ENCODE measurements around the gene NCCRP1.
"Not testable (repeated sequence)": the region's sequence is repeated elsewhere in the genome, so short reads cannot be mapped to it uniquely, and the experiment has no call there.

The NCCRP1 gene

GRCh38 chr19:39207293-39207836, 10.6 kb downstream of the NCCRP1 start:
- no peak for DNase-seq (ENCODE audit: low read depth, low spot score)

- no peak for DNase-seq (ENCODE audit: low read depth, low spot score)
Measured at GRCh38 chr19:39208175-39208795, 11.5 kb downstream of the NCCRP1 start.

GRCh38 chr19:39209196-39209595, 12.4 kb downstream of the NCCRP1 start:
- DNase-seq (ENCODE audit: low read depth, low spot score), result no peak

GRCh38 chr19:39211731-39212374, 15.1 kb downstream of the NCCRP1 start:
- DNase-seq (ENCODE audit: low read depth, low spot score), result no peak

GRCh38 chr19:39212375-39212742, 15.6 kb downstream of the NCCRP1 start:
- no peak for DNase-seq (ENCODE audit: low read depth, low spot score)

GRCh38 chr19:39215323-39215722, 18.6 kb downstream of the NCCRP1 start:
- DNase-seq (ENCODE audit: low read depth, low spot score), result not testable (repeated sequence)

GRCh38 chr19:39217094-39217493, 20.3 kb downstream of the NCCRP1 start:
- DNase-seq (ENCODE audit: low read depth, low spot score), result no peak

- DNase-seq (ENCODE audit: low read depth, low spot score), result no peak
Measured at GRCh38 chr19:39218230-39219007, 21.7 kb downstream of the NCCRP1 start.

- DNase-seq (ENCODE audit: low read depth, low spot score), result not testable (repeated sequence)
Measured at GRCh38 chr19:39219108-39219507, 22.3 kb downstream of the NCCRP1 start.

- DNase-seq (ENCODE audit: low read depth, low spot score), result no peak
Measured at GRCh38 chr19:39223703-39224279, 27.0 kb downstream of the NCCRP1 start.

- no peak for DNase-seq (ENCODE audit: low read depth, low spot score)
Measured at GRCh38 chr19:39224910-39225309, 28.1 kb downstream of the NCCRP1 start.

- DNase-seq (ENCODE audit: low read depth, low spot score), result no peak
Measured at GRCh38 chr19:39230096-39230764, 33.5 kb downstream of the NCCRP1 start.

GRCh38 chr19:39232708-39233107, 35.9 kb downstream of the NCCRP1 start:
- no peak for DNase-seq (ENCODE audit: low read depth, low spot score)

- no peak for DNase-seq (ENCODE audit: low read depth, low spot score)
Measured at GRCh38 chr19:39236527-39236926, 39.8 kb downstream of the NCCRP1 start.

GRCh38 chr19:39237200-39238184, 40.7 kb downstream of the NCCRP1 start:
- no peak for DNase-seq (ENCODE audit: low read depth, low spot score)

- no peak for DNase-seq (ENCODE audit: low read depth, low spot score)
Measured at GRCh38 chr19:39238209-39238608, 41.4 kb downstream of the NCCRP1 start.

- DNase-seq (ENCODE audit: low read depth, low spot score), result no peak
Measured at GRCh38 chr19:39238944-39239343, 42.2 kb downstream of the NCCRP1 start.

GRCh38 chr19:39240421-39240820, 43.7 kb downstream of the NCCRP1 start:
- no peak for DNase-seq (ENCODE audit: low read depth, low spot score)

- DNase-seq (ENCODE audit: low read depth, low spot score), result not testable (repeated sequence)
Measured at GRCh38 chr19:39243741-39244140, 47.0 kb downstream of the NCCRP1 start.

- not testable (repeated sequence) for DNase-seq (ENCODE audit: low read depth, low spot score)
Measured at GRCh38 chr19:39244410-39245100, 47.8 kb downstream of the NCCRP1 start, which contains the start of gene IFNL3. Gene IFNL3 (minus strand): TSS chr19:39245006. CDS start chr19:39244967, 39 bp downstream.
